Lower leg skin (tissue), 3 donors: ENCODE measurements around the gene BEAN1.

Source experiments
- POLR2A ChIP-seq, 2 donors: fragments of 450-650 bp; IDR thresholded peaks; one replicate each; pipeline ENCODE4 v1.6.1; 2016 to 2017; ENCODE audit warnings: antibody characterized with exemption in 2 of 2, mild to moderate bottlenecking in 1 of 2, moderate library complexity in 1 of 2
- TF ChIP-seq, protein P1 (sequence below), 3 donors: fragments of 450-650 bp; IDR thresholded peaks; one replicate each; pipeline ENCODE4 v1.5.1; 2016; ENCODE audit warnings: antibody characterized with exemption in 3 of 3, mild to moderate bottlenecking in 3 of 3, moderate library complexity in 2 of 3

DNA sequence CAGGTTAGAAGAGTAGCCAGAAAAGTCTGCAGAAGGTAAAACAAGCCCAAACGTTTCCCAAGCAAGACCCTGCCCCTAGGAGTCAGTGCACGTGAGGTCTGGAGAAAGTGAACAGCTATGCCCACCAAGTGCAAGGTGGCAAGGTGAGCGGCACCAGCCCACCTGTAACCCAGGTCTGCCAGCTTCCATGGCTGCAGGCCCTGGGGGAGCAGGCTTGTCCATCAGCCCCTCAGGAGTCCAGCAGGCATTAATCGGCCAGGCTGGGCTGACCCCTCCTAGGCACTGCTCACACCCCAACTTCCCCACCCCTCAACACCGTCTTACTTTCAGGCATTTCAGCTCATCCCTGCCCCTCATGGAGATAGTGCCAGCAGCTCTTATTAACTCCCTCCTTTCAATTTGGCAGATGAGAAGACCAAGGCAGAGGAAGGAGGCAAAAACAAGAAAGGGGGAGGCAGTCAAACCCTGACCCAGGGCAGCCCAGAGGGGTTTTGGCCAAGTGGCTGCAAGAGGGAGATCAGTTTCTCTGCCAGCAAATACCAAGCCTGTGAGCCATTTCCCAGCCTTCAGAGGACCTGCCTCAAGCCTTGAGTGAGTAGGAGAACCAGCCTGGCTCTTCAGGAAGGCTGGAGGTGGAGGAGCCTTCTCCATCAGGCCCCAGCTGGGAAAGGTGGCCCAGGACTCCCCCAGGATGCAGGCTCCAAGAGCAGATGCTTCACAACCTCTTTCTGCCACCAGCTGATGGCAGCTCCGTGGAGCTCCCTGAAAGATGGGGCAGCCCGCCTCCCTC is 14.7 kb downstream of the BEAN1 start:
- TF ChIP-seq, protein P1, sequence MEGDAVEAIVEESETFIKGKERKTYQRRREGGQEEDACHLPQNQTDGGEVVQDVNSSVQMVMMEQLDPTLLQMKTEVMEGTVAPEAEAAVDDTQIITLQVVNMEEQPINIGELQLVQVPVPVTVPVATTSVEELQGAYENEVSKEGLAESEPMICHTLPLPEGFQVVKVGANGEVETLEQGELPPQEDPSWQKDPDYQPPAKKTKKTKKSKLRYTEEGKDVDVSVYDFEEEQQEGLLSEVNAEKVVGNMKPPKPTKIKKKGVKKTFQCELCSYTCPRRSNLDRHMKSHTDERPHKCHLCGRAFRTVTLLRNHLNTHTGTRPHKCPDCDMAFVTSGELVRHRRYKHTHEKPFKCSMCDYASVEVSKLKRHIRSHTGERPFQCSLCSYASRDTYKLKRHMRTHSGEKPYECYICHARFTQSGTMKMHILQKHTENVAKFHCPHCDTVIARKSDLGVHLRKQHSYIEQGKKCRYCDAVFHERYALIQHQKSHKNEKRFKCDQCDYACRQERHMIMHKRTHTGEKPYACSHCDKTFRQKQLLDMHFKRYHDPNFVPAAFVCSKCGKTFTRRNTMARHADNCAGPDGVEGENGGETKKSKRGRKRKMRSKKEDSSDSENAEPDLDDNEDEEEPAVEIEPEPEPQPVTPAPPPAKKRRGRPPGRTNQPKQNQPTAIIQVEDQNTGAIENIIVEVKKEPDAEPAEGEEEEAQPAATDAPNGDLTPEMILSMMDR (IDR thresholded peaks at IDR 0.05): no peak
- TF ChIP-seq POLR2A (IDR thresholded peaks at IDR 0.05): no peak
